GM13977 (cell line): ENCODE measurements around the gene UBXN7.
"Not testable (repeated sequence)": the region's sequence is repeated elsewhere in the genome, so short reads cannot be mapped to it uniquely, and the experiment has no call there.

Source experiments
- DNase-seq: peaks from one replicate; pipeline ENCODE4 v3.0.0; 2012; ENCODE audit warnings: low spot score
- CTCF ChIP-seq: IDR thresholded peaks from 2 replicates; pipeline ENCODE4 v1.5.1; 2012; ENCODE audit warnings: mild to moderate bottlenecking, control low read depth; ENCODE audit not compliant: insufficient read depth; ENCODE audit errors: extremely low read depth, missing control alignments
- in situ Hi-C: fragments of 300-500 bp; cut with MboI; formaldehyde crosslinking; loops from one replicate; pipeline ENCODE4 v1.12.0; 2022; ENCODE audit warnings: low sequenced_read_pairs, low pct_unique_long_range_greater_than_20kb, mixed read lengths, inconsistent platforms; ENCODE audit not compliant: unreplicated experiment

The UBXN7 gene

GRCh38 chr3:196432137-196432879 lies at the start of gene UBXN7:
UBXN7 (minus strand) TSS chr3:196432427; CDS start chr3:196432399, 28 bp downstream.
- in situ Hi-C loops: no loop called here
- peak; percentile 97 for DNase-seq
- TF ChIP-seq CTCF: no peak

- in situ Hi-C loops: loop anchor here (25.0 kb wide), 1 partner anchor 215 kb away; no protein-coding TSS in a partner anchor
- no peak for TF ChIP-seq CTCF
- no peak for DNase-seq
Measured at GRCh38 chr3:196477678-196478077, 45.5 kb upstream of the UBXN7 start.

GRCh38 chr3:196472286-196472685 lies 40.1 kb upstream of the UBXN7 start:
- no peak for DNase-seq
- in situ Hi-C loops: no loop called here
- TF ChIP-seq CTCF: no peak

- no peak for DNase-seq
- in situ Hi-C loops: no loop called here
Measured at GRCh38 chr3:196471551-196471950, 39.3 kb upstream of the UBXN7 start.

GRCh38 chr3:196470182-196470581 lies 38.0 kb upstream of the UBXN7 start:
- in situ Hi-C loops, DNase-seq: not testable (repeated sequence)

More at GRCh38 chr3:196471551-196471950, 39.3 kb upstream of the UBXN7 start:
- TF ChIP-seq CTCF: no peak

- TF ChIP-seq CTCF: no peak
- in situ Hi-C loops: no loop called here
- no peak for DNase-seq
Measured at GRCh38 chr3:196463804-196464203, 31.6 kb upstream of the UBXN7 start.

- TF ChIP-seq CTCF: no peak
- no peak for DNase-seq
- in situ Hi-C loops: no loop called here
Measured at GRCh38 chr3:196463478-196463756, 31.2 kb upstream of the UBXN7 start.

GRCh38 chr3:196462680-196463477 lies 30.7 kb upstream of the UBXN7 start:
- DNase-seq, in situ Hi-C loops: not testable (repeated sequence)
